Colonic mucosa (tissue), 4 donors: Measurements from ENCODE around the gene SDK2. TPM values are rescaled to one million over a fixed set of nuclear protein-coding genes. Genes with fewer than 3 reads are reported as not detected.

Experiments used
- DNase-seq: peaks from one replicate; pipeline ENCODE4 v3.0.0-alpha.2; 2020
- H3K27ac ChIP-seq: fragments of 200-600 bp; one replicate; pipeline ENCODE4 v1.8.0; 2021
- H3K27me3 ChIP-seq: fragments of 200-600 bp; one replicate; pipeline ENCODE4 v1.8.0; 2021
- H3K36me3 ChIP-seq: fragments of 200-600 bp; one replicate; pipeline ENCODE4 v1.8.0; 2021
- H3K4me1 ChIP-seq: fragments of 200-600 bp; one replicate; pipeline ENCODE4 v1.8.0; 2021; ENCODE audit warnings: mild to moderate bottlenecking
- H3K4me3 ChIP-seq: fragments of 200-600 bp; one replicate; pipeline ENCODE4 v1.8.0; 2021
- H3K9ac ChIP-seq, 2 donors: one replicate each; pipeline ENCODE4 v1.7.0; 2013; ENCODE audit warnings: control low read depth in 2 of 2, low read depth in 2 of 2, low read length in 2 of 2
- H3K9me3 ChIP-seq: fragments of 200-600 bp; one replicate; pipeline ENCODE4 v1.8.0; 2021
- intact Hi-C: fragments of 100-400 bp; cut with DNase I; formaldehyde crosslinking; loops from one replicate; pipeline ENCODE4 v1.14.1; 2022
- total RNA-seq, 2 donors: library from RNA; stranded (reverse); fragmentation: NEBNext Ultra II Directional in 1 of 2; extraction: Animal tissue kit (Norgen Biotek cat#: 25700) in 1 of 2; gene quantifications; one replicate each; pipeline ENCODE4 v1.2.1, GENCODE V29; 2021
- TF ChIP-seq, protein P1 (sequence below): fragments of 200-600 bp; IDR thresholded peaks from one replicate; pipeline ENCODE4 v1.8.0; 2022; ENCODE audit warnings: antibody characterized with exemption, mild to moderate bottlenecking
- donor health status: healthy.
- donor health status: DM: no; HTN: no; CAD: no.
- donor health status: DM: no; HTN: no; CAD: no.

SDK2 gene
- total RNA-seq, 2 donors from 2014 or later = 0.94 to 1.2 TPM

DNA sequence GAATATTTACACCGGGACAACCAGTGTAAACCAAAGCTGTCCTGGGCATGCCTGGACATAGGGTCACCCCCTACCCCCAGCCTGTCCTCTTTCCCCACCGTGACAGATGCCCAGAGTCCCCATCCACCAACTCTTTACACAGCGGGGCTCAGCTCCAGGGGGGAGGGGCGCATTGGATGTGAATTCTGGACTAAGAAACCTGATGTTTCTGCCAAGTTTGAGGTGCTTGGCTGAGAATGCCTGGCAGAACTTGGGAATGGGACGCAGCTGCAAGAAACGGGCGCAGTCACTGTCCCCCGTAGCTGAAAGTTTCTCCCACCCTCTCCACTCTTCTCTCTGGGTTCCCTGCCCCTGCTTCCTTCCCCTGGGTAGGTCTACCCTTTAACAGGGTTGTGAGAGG is 264.4 kb downstream of the SDK2 start:
- Histone ChIP-seq H3K27me3 (no peaks in the 10 kb centered on the region), H3K27ac (no peak overlapping the region), H3K36me3 (no peaks in the 10 kb centered on the region), H3K4me3 (no peak overlapping the region), H3K4me1 (no peaks in the 10 kb centered on the region), H3K9ac (no peak overlapping the region), H3K9me3 (no peaks in the 10 kb centered on the region)
- TF ChIP-seq, protein P1, sequence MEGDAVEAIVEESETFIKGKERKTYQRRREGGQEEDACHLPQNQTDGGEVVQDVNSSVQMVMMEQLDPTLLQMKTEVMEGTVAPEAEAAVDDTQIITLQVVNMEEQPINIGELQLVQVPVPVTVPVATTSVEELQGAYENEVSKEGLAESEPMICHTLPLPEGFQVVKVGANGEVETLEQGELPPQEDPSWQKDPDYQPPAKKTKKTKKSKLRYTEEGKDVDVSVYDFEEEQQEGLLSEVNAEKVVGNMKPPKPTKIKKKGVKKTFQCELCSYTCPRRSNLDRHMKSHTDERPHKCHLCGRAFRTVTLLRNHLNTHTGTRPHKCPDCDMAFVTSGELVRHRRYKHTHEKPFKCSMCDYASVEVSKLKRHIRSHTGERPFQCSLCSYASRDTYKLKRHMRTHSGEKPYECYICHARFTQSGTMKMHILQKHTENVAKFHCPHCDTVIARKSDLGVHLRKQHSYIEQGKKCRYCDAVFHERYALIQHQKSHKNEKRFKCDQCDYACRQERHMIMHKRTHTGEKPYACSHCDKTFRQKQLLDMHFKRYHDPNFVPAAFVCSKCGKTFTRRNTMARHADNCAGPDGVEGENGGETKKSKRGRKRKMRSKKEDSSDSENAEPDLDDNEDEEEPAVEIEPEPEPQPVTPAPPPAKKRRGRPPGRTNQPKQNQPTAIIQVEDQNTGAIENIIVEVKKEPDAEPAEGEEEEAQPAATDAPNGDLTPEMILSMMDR = no peak
- intact Hi-C loops = loop anchor here (10.0 kb wide), 2 partner anchors 395 to 825 kb away; no protein-coding TSS in a partner anchor
- no peak for DNase-seq

DNA sequence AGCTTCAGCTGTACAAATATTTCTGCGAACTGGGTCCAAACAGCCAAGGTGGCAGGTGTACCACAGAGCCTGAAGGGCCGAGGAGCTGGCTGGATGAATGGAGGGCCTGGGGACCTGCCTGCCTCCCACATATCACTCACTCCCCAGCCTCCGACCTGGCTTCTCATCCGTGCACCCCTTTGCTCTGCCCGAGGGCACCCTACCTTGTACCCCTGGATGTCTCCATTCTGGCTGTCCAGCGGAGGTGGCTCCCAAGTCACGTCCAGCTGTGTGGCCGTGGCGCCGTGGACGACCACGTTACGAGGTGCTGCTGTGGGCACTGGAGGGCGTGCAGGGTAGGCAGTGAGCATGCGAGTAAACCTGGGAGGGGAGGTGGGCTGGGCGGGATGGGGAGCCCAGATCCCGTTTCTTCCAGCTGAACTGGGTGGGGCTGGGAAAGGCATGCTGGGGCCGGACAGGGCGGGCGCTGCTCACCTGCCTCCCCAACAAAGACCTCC is 265.2 kb downstream of the SDK2 start:
- TF ChIP-seq, protein P1 = no peak
- no peak for DNase-seq
- intact Hi-C loops = loop anchor here (10.0 kb wide), 2 partner anchors 394 to 824 kb away; no protein-coding TSS in a partner anchor

DNA sequence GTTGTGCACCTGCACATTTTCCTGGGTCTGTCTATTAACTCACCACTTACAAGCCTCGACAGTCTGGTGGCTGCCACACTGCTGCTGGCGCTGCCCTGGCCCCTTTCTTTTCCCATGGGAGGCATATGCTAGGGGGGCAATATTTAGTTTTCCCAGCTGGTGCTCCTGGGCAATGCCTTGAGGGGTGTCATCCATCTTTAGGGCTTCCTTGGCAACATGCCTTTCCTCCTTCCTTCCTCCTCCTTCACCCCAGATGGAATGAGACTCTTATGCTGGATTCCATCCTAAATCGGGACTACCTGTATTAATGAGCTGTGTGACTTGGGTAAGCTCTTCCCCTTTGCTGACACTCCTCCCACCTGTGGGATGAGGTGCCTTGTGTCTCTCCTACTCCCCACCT is 267.6 kb downstream of the SDK2 start:
- no peaks in the 10 kb centered on the region for H3K27me3 ChIP-seq
- no peak overlapping the region for H3K4me3 ChIP-seq
- no peak overlapping the region for H3K27ac ChIP-seq
- H3K9me3 ChIP-seq = no peaks in the 10 kb centered on the region
- DNase-seq = no peak
- no peaks in the 10 kb centered on the region for H3K4me1 ChIP-seq
- H3K36me3 ChIP-seq = no peaks in the 10 kb centered on the region
- TF ChIP-seq, protein P1 = no peak
- no peak overlapping the region for H3K9ac ChIP-seq
- intact Hi-C loops = loop anchor here (10.0 kb wide), 2 partner anchors 392 to 822 kb away; no protein-coding TSS in a partner anchor

More for the DNA sequence above, 265.2 kb downstream of the SDK2 start:
- Histone ChIP-seq H3K4me3 (no peak overlapping the region), H3K9ac (no peak overlapping the region), H3K27me3 (no peaks in the 10 kb centered on the region), H3K36me3 (no peaks in the 10 kb centered on the region), H3K9me3 (no peaks in the 10 kb centered on the region), H3K27ac (no peak overlapping the region), H3K4me1 (no peaks in the 10 kb centered on the region)

DNA sequence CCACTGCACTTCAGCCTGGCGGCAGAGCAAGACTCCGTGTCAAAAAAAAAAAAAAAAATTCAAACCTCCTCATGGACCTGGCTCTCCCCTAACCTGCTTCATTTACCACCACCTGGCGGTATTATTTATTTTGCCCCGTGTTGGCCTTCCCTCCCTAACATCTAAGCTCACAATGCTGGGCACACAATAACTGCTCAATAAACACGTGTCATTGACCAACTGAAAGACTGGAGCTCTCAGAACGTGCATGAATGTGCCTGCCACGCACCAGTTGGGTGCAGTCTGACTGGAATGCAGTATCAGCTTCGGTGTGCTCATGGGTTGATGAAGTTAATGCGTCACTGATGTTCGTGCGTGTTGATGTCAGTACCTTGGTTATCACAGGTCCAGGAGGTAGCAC is 268.1 kb downstream of the SDK2 start:
- H3K27me3 ChIP-seq = no peaks in the 10 kb centered on the region
- no peak overlapping the region for H3K27ac ChIP-seq
- no peak overlapping the region for H3K9ac ChIP-seq
- TF ChIP-seq, protein P1 = no peak
- no peaks in the 10 kb centered on the region for H3K4me1 ChIP-seq
- intact Hi-C loops = loop anchor here (10.0 kb wide), 2 partner anchors 391 to 821 kb away; no protein-coding TSS in a partner anchor
- DNase-seq = no peak
- no peaks in the 10 kb centered on the region for H3K36me3 ChIP-seq
- H3K9me3 ChIP-seq = no peaks in the 10 kb centered on the region
- no peak overlapping the region for H3K4me3 ChIP-seq

DNA sequence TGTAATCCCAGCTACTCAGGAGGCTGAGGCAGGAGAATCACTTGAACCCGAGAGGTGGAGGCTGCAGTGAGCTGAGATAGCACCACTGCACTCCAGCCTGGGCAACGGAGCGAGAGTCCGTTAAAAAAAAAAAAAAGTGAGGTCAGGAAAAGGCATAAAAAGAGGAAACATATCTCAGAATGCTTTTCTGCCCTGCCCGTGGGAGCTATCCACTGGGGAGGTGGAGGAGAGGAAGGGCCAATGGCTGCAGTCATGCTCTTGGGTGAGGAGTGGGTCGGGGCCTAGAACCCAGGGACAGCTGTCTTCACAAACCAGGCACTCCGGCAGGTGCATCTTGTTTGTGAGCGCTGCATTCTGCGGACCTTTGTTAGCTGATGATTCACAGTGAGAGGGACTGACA is 272.4 kb downstream of the SDK2 start:
- TF ChIP-seq, protein P1 = no peak
- Histone ChIP-seq H3K27me3 (no peaks in the 10 kb centered on the region), H3K27ac (no peak overlapping the region), H3K9ac (no peak overlapping the region), H3K36me3 (no peaks in the 10 kb centered on the region), H3K9me3 (no peaks in the 10 kb centered on the region), H3K4me1 (no peaks in the 10 kb centered on the region), H3K4me3 (no peak overlapping the region)
- intact Hi-C loops = loop anchor here (10.0 kb wide), 2 partner anchors 387 to 817 kb away; no protein-coding TSS in a partner anchor
- no peak for DNase-seq
